NCI-H2081 treated with DMSO at 0.1 percent for 48 hours (cell line): ENCODE results near the gene CLEC10A.

Source experiments
- DNase-seq: peaks from one replicate; lab custom pipeline; 2025; lab: John Stamatoyannopoulos, UW

Gene CLEC10A

GRCh38 chr17:7038025-7038862 lies 41.8 kb downstream of the CLEC10A start:
- DNase-seq = no peak

DNA sequence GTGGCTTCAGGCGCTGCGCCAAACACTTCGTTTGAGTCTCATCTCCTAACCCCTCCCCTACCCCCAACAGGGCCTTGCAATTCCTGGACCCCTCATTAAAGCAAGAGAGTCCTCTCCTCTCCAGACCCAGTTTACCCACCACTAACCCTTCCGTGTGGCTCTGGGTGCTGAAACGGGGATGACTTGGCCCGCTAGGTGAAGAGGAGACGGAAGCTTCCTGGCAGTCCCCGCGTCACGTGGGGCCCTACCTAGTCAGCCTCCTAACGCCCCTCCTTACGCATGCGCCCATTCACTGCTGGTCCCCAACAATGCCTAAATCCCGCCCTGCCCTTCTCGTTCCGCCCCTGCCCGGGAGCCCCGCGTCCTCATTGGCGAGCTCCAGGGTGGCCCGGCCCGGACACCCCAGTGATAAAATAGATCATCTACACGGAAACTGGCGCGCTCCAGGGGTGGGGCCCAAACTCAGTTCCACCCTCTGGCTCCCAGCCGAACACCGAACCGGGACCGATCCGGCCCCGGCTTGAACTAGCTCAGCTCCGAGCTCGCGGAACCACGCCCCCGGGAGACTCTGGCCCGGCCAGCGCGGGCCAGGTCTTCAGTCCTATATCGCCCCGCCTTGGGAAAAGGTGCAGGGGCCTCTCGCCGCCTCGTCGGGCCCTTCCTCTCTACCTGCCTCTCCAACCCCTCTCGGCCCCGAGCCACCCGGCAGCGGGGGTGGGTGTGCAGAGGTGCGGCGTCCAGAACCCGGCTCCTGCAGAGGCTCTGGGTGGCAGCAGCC lies 44.3 kb downstream of the CLEC10A start, which contains the start of gene SLC16A13:
SLC16A13 (plus strand) TSS at position 425 of the 778 bp plus-strand sequence. CDS start 368 bp downstream, outside the sequence.
- DNase-seq = peak; percentile 48

DNA sequence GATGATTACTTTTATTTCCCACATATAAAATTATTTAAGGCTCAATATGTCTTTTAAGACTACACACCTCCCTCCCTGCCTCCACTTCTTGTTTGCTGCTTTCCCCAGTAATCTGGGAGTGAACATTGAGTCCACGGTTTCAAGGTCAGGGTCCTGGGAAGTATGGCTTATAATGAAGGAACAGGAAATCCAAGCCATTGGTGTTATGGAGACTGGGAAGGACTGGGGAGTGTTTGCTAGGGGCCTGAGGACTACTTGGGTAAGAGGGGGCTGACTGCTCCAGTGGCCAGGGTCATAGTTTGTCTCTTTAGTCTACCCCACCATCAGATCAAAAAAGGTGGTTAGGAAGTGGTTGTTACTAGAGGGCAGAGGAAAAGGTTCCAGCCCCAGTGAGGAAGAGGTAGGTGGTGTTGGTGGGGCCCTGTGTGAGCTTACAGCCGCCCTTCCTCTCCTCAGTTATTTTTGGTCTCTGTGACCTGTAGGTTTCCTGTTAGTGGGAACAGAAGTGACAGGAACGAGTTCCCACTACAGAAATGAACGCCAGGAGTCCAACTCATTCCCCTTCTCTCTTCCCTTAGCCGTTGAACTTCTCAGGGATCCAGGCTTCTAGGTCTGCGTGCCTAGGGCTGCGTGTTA lies 45.0 kb downstream of the CLEC10A start:
- no peak for DNase-seq

DNA sequence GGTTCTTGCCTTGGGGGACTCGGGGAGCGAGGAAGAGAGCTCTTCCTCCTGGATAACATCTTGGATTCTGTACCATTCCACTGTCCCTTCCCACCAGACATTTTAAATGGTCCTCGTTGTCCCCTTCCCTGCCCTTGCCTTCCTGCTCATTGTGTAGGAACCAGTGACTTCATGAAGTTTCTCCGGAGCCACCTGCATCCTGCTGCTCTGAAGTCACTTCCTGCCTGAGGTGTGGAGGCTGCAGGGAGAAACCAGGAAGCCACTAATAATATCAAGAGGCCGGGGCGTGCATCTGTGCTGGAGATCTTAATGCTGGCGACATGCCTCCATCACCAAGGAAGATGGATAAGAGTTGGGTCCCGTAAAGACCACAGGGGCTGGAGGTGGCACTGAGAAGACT lies 50.4 kb downstream of the CLEC10A start:
- no peak for DNase-seq

DNA sequence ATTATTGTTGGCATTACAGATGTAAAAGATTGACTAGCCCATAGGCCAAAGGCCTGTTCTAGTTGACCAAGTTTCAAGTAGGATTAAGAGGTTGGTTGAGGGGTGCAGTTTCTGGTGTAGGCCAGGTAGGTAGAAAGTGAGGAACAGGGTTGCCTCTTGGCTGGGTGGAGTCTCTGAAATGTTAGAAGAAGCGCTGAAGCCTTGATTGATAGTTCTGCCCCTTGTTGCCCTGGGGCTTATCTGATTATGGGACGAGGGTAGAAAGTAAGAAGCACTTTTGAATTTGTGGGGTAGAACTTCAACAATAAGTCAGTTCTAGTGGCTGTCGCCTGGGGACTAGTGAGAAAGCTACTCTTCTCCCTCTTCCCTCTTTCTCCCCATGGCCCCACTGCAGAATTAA lies 51.0 kb downstream of the CLEC10A start:
- DNase-seq = no peak

- no peak for DNase-seq
These were observed 52.7 kb downstream of the CLEC10A start for GRCh38 chr17:7027335-7027734.

DNA sequence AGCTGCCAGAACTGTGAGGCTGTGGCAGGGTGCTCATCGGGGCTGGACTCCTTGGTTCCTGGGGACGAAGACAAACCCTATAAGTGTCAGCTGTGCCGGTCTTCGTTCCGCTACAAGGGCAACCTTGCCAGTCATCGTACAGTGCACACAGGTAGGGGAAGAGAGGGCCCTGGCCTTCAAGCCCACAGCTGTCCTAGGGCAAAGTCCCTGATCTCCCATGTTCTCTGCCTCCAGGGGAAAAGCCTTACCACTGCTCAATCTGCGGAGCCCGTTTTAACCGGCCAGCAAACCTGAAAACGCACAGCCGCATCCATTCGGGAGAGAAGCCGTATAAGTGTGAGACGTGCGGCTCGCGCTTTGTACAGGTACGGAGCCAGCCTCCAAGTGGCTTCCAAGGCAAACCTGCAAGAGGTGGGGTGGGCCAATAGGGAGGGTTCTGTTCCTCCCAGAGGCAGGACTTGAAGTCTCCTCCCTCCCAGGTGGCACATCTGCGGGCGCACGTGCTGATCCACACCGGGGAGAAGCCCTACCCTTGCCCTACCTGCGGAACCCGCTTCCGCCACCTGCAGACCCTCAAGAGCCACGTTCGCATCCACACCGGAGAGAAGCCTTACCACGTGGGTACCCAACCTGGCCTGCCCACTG lies 53.5 kb downstream of the CLEC10A start:
- no peak for DNase-seq

DNA sequence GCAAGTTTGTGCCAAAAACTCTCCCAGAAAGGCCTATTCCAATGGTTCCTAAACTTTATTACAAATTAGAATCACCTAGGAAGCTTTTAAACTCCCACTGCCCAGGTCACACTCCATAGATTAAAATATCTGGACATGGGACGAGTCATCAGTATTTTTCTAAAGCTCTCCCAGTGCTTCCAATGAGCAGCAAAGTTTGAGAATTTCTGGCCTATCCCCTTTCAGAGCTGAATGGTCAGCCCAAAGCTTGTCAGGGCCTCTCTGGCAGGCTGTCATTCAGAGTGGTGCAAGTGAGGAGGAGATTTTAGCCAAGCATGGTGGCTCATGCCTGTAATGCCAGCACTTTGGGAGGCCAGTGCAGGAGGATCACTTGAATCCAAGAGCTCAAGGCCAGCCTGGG lies 54.8 kb downstream of the CLEC10A start:
- no peak for DNase-seq
